ENCODE data around the gene RPS14. TPM values are rescaled to one million over a fixed set of nuclear protein-coding genes. Genes with fewer than 3 reads are reported as not detected.

The RPS14 gene
- total RNA-seq, 1 donor from 2014 or later, result 2,586 TPM

GRCh38 chr5:150496534-150496933 lies 47.0 kb upstream of the RPS14 start:
- DNase-seq (ENCODE audit: low spot score in 2 of 2, unreplicated experiment in 2 of 2), result no peak
- peaks cover 5% of the 10 kb centered on the region for H3K36me3 Mint-ChIP-seq
- H3K9me3 Mint-ChIP-seq, result no peaks in the 10 kb centered on the region
- H3K4me3 Mint-ChIP-seq, result no peak overlapping the region
- peaks cover 57% of the 10 kb centered on the region for H3K4me1 Mint-ChIP-seq
- peak overlapping the region; percentile 30 for H3K27ac Mint-ChIP-seq
- H3K27me3 Mint-ChIP-seq (ENCODE audit: low read depth), result no peaks in the 10 kb centered on the region
- TF ChIP-seq, protein P1, sequence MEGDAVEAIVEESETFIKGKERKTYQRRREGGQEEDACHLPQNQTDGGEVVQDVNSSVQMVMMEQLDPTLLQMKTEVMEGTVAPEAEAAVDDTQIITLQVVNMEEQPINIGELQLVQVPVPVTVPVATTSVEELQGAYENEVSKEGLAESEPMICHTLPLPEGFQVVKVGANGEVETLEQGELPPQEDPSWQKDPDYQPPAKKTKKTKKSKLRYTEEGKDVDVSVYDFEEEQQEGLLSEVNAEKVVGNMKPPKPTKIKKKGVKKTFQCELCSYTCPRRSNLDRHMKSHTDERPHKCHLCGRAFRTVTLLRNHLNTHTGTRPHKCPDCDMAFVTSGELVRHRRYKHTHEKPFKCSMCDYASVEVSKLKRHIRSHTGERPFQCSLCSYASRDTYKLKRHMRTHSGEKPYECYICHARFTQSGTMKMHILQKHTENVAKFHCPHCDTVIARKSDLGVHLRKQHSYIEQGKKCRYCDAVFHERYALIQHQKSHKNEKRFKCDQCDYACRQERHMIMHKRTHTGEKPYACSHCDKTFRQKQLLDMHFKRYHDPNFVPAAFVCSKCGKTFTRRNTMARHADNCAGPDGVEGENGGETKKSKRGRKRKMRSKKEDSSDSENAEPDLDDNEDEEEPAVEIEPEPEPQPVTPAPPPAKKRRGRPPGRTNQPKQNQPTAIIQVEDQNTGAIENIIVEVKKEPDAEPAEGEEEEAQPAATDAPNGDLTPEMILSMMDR (IDR thresholded peaks at IDR 0.05; ENCODE audit: unreplicated experiment), result no peak

GRCh38 chr5:150496098-150496497 lies 46.6 kb upstream of the RPS14 start:
- no peak overlapping the region for H3K4me3 Mint-ChIP-seq
- H3K9me3 Mint-ChIP-seq, result no peaks in the 10 kb centered on the region
- H3K27ac Mint-ChIP-seq, result peak overlapping the region; percentile 56
- peaks cover 5% of the 10 kb centered on the region for H3K36me3 Mint-ChIP-seq
- DNase-seq (ENCODE audit: low spot score in 2 of 2, unreplicated experiment in 2 of 2), result no peak
- peaks cover 57% of the 10 kb centered on the region for H3K4me1 Mint-ChIP-seq
- TF ChIP-seq, protein P1 (IDR thresholded peaks at IDR 0.05; ENCODE audit: unreplicated experiment), result no peak
- no peaks in the 10 kb centered on the region for H3K27me3 Mint-ChIP-seq (ENCODE audit: low read depth)

DNA sequence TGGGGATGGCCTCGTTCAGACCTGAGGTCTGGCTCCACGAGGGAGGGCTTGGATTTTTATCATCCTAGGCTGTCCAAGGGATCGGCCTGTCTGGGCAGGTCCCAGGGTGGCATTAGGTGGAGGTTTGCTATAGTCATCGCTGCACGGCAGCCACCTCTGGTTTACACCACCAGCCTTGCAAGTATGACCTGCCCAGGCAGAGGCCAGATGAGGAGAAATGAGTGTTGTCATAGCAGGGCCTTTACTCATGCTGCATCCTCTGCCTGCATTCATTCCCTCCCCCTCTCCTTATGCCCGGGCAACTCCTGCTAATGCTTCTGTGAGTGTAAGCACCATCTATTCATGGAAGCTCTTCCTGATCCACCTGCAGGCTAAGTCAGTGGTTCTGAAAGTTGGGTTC lies 43.1 kb upstream of the RPS14 start:
- TF ChIP-seq, protein P1 (IDR thresholded peaks at IDR 0.05; ENCODE audit: unreplicated experiment), result no peak
- H3K9me3 Mint-ChIP-seq, result no peaks in the 10 kb centered on the region
- no peak overlapping the region for H3K4me3 Mint-ChIP-seq
- H3K4me1 Mint-ChIP-seq, result peaks cover 63% of the 10 kb centered on the region
- H3K27ac Mint-ChIP-seq, result peak overlapping the region; percentile 77
- H3K36me3 Mint-ChIP-seq, result peaks cover 5% of the 10 kb centered on the region
- no peak for DNase-seq (ENCODE audit: low spot score in 2 of 2, unreplicated experiment in 2 of 2)
- no peaks in the 10 kb centered on the region for H3K27me3 Mint-ChIP-seq (ENCODE audit: low read depth)

DNA sequence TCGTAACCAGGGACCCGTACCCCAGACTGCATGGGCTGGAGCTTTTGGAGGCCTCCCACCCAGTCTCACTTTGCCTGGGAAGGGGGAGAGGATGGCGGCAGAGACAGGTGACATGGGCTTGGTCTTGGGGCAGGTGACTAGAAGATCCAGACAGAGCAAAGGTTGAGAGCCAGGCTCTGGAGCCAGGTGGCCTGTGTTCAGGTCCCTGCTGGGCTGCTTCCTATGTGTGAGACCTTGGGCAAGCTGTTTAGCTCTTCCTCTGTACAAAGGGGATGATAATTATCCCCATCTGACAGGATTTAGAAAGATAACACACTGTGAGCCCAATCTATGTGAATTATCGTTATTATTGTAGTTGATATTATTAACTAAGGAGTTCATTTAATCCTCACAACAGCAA lies 42.3 kb upstream of the RPS14 start:
- Mint-ChIP-seq H3K9me3 (no peaks in the 10 kb centered on the region), H3K27ac (peak overlapping the region; percentile 77), H3K36me3 (peaks cover 5% of the 10 kb centered on the region), H3K27me3 (ENCODE audit: low read depth) (no peaks in the 10 kb centered on the region), H3K4me3 (no peak overlapping the region), H3K4me1 (peaks cover 64% of the 10 kb centered on the region)
- TF ChIP-seq, protein P1 (IDR thresholded peaks at IDR 0.05; ENCODE audit: unreplicated experiment), result no peak
- DNase-seq (ENCODE audit: low spot score in 2 of 2, unreplicated experiment in 2 of 2), result no peak

DNA sequence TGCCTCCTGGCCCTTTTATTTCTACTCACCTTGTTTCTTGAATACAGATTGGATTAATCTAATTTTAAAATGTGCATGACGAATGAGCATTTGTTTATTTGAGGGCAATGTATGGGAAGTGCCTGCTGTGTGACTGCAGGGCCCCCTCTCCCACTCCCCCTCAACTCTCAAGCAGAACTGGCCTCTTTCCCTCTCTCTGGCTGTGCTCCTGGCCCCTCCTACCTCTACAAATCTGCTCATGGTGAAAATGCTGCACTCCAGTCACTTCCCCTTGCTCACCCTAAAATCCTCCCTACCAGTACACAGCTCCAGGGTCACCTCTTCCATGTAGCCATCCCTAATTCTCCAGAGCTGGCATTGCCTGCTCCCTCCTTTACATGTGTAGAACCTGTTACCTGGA lies 41.2 kb upstream of the RPS14 start:
- DNase-seq (ENCODE audit: low spot score in 2 of 2, unreplicated experiment in 2 of 2), result no peak
- H3K36me3 Mint-ChIP-seq, result peaks cover 2% of the 10 kb centered on the region
- H3K27ac Mint-ChIP-seq, result peak overlapping the region; percentile 77
- TF ChIP-seq, protein P1 (IDR thresholded peaks at IDR 0.05; ENCODE audit: unreplicated experiment), result no peak
- H3K27me3 Mint-ChIP-seq (ENCODE audit: low read depth), result no peaks in the 10 kb centered on the region
- H3K4me3 Mint-ChIP-seq, result no peak overlapping the region
- H3K4me1 Mint-ChIP-seq, result peaks cover 59% of the 10 kb centered on the region
- H3K9me3 Mint-ChIP-seq, result no peaks in the 10 kb centered on the region

DNA sequence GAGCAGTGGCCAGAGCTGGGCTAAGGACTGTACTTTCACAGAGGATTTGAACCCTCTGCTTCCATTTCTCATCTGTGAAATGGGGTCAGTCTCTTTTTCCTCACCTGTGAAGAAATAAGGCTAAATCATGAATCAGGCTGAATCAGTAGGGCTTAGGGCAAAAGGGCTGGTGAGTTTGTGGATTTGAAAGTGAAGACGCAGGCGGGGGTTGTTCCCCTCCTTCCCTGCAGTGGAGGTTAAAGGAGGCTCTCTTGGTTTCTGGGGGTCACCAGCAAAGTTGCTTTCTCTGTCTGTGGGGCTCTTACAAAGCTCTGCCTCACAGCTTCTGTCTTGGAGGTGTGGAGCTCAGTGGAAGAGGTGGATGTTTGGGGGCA lies 40.7 kb upstream of the RPS14 start:
- no peaks in the 10 kb centered on the region for H3K27me3 Mint-ChIP-seq (ENCODE audit: low read depth)
- DNase-seq (ENCODE audit: low spot score in 2 of 2, unreplicated experiment in 2 of 2), result no peak
- TF ChIP-seq, protein P1 (IDR thresholded peaks at IDR 0.05; ENCODE audit: unreplicated experiment), result no peak
- H3K9me3 Mint-ChIP-seq, result no peaks in the 10 kb centered on the region
- H3K27ac Mint-ChIP-seq, result peak overlapping the region; percentile 77
- H3K4me1 Mint-ChIP-seq, result peaks cover 59% of the 10 kb centered on the region
- no peak overlapping the region for H3K4me3 Mint-ChIP-seq
- H3K36me3 Mint-ChIP-seq, result no peaks in the 10 kb centered on the region

Measured in mesothelial cell of epicardium (in vitro differentiated cells).